Pons (tissue), 1 donor: ENCODE results near the gene RFNG.
"Not testable (repeated sequence)": the region's sequence is repeated elsewhere in the genome, so short reads cannot be mapped to it uniquely, and the experiment has no call there.

Source experiments
- DNase-seq: peaks from one replicate; pipeline ENCODE4 v3.0.0-alpha.2; 2016; ENCODE audit warnings: low spot score

The RFNG gene

DNA sequence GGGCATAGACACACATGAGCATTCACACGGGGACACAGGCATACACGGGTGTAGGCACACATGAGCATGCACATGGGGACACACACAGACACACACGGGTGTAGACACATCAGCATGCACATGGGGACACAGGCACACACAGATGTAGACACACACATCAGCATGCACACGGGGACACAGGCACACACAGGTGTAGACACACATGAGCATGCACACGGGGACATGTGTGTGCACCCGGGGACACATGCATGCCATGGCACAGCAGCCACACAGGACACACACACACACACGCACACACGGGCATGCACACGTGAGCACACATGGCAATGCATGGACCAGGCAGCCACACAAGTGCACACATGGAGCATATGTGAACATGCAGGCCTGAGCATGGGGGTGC is 9.0 kb downstream of the RFNG start:
- DNase-seq = no peak

DNA sequence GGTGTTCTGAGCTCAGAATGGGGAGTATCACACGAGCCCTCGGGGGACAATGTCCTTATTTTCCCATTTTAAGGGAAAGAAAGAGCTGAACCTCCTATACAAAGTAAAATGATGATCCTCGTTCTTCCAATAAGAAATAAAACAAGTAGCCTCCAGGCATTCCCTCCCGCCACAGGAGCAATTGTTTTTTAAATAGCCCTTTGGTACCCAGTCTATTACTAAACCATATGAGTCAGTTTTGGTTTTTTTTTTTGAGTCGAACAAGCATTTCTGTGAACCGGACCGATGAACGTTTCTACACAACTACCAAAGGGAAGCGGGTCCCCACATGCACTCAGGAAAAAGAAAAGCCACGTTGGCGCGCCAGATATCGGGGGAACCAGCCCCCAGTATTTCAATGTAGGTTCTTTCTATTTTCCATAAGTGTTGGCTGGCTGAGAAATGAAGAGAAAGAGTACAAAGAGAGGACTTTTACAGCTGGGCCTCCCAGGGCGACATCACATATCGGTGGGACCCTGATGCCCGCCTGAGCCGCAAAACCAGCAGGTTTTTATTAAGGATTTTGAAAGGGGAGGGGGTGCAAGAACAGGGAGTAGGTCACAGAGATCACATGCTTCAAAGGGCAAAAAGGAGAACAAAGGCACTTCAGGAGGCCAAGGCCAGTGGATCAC is 10.3 kb downstream of the RFNG start:
- DNase-seq = no peak

DNA sequence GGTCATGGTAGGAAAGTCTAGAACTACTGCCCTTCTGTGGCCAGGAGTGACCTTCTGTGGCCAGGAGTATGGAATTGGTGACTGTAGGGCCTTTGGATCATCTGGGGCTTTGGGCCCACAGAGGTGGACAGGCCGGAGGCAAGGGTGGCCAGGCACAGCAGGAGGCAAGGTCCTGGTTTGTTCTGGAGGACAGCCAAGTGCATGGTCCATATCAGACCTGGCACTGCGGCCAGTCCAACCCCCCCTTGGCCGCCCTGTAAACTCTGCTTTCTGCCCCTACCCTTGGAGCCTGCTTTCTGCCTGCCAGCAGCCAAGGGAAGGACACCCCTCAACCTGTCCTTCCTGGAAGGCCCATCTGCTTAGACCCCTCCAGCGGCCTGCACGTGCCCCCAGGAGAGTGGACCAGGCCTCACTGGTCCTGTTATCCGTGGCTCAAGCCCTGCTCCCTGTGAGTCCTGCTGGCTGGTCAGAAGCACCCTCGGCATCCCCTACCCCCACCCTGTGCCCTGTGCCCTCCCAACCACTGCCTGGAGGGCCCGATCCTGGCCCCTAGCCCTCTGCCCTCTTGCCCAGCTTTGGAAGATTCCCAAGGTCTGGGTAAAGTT is 11.8 kb downstream of the RFNG start:
- no peak for DNase-seq

DNA sequence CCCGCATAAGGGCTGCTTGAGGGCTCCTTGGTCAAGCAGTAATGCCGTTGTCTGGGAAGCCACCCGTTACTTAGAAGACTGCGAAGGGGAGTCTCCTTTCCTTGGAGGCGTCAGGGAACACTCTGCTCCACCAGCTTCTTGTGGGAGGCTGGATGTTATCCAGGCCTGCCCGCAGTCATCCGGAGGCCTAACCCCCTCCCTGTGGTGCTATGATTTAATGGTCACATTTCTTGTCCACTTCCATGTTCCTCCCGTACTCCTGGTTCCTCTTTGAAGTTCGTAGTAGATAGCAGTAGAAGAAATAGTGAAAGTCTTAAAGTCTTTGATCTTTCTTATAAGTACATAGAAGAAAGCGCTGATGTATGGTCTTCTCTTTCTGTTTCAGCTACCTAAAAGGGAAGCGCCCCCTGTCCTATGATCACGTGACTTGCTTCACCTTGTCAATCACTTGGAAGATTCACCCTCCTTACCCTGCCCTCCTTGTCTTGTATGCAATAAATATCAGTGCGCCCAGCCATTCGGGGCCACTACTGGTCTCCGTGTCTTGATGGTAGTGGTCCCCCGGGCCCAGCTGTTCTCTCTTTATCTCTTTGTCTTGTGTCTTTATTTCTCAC is 12.7 kb downstream of the RFNG start:
- not testable (repeated sequence) for DNase-seq

DNA sequence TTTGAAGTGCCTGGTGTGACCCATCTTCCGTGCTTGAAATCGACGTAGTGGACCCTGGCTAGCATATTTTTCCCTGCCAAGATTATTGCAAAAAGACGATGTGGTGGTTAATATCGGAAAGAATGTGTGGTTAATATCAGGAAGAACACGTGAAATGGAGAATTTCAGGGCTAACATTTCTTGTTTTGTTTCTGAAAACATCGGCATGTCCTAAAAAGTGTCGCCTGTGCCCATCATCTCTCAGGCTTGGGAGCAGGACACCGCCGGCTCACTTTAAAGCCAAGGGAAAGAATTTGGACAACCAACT is 13.8 kb downstream of the RFNG start:
- no peak for DNase-seq

DNA sequence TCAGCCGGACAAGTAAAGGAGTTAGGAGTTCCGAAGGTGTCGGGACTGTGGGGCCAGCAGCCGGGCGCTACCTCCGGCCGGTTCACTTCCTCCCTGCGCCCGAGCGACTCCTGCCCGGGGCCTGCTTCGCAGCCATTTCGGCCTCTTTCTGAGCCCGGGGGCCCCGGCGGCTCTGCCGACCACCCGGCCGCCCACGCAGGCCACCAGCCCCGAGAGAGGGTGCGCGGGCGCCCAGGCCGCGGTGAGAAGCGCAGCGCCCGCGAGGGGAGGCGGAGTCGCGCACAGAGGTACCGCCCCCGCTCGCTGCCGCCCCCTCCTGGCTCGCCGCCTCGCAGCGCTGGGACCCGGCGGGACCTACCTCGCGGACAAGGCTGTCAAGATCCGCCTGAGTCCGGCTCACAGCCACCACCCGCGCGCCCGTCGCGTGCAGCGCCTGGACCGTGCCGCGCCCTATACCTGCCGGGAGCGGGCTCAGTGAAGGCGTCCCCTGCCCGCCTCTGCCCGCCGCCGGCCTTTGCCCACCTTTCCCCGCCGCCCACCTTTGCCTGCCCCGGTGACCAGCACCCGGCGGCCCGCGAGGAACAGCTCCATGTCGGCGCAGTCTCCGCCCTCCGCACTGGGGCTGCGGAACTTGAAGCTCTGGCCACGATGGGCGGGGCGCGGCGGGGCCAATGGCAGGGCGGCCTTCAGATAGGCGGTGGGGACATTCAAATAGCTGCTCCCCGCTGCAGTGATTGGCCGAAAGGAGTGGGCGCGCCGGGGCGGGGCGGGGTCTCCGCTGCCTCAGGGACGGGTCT is 14.3 kb downstream of the RFNG start, which contains the start of gene DCXR:
DCXR (minus strand) TSS at position 606 of the 797 bp plus-strand sequence; CDS start at position 591, 15 bp downstream.
- DNase-seq = peak; percentile 94

DNA sequence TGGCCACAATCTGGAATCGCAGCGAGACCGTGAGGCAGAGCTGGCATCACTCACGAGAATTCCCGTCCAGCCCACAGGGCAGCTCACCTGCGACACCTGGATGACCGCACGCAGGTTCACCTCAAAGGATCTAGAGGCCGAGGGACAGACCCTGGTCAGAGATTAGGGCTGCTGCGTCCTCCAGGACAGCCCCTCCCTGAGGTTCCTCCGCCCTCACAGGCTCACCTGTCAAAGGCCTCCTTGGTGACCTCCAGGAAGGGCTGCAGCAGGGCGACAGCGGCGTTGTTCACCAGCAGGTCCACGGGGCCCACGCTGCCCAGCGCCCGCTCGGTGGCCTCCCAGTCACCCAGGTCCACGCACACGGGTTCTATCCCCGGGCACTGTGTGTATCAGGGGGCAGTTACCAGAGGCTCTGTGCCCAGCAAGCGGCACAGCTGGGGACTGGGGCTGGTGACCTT is 14.9 kb downstream of the RFNG start:
- no peak for DNase-seq

DNA sequence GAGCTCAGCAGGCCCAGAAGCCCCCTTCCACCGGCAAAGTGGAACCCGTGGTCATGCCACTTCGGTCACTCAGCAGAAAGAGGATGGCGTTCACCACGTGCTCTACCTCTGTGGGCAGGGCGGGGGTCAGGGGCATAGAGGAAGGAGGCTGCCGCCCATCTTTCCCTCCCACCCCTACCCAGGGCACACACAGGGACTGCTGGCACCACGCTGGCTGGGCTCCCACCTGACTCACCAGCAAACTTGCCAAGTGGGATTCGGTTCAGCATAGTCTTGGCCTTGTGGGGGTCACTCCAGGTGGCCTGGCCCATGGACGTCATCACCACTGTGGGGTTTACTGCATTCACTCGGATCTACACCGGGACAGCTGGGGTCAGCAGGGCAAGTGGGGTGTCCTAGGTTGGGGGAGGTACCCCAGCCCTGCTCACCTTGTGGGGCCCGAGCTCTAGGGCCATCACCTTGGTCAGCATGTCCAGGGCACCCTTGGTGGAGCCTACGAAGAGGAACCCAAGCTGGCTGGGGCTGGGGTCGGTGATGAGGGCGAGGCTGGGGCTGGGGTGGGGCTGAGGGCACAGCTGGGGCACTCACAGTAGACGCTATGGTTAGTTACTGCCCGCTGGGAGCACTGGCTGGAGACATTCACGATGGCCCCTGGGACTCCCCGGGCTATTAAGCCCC is 15.5 kb downstream of the RFNG start:
- DNase-seq = no peak

DNA sequence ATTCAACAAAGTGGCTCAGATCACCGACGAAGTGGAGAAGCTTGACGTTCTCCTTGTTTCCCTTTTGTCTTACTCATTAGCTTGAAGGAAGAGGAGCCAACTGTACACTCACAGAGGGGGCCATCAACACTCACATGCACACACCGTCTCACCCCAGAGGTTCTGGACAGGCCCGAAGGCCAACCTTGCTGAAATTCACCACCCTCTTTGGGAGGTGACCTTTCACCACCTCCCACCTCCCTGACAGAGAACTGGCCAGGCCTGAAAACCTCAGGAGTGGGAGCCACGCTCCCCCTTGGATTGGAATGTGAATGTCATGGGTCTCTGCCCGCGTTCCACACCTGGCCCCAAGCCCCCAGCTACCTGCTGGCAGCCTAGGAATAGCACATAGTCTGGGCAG is 16.1 kb downstream of the RFNG start:
- DNase-seq = no peak

DNA sequence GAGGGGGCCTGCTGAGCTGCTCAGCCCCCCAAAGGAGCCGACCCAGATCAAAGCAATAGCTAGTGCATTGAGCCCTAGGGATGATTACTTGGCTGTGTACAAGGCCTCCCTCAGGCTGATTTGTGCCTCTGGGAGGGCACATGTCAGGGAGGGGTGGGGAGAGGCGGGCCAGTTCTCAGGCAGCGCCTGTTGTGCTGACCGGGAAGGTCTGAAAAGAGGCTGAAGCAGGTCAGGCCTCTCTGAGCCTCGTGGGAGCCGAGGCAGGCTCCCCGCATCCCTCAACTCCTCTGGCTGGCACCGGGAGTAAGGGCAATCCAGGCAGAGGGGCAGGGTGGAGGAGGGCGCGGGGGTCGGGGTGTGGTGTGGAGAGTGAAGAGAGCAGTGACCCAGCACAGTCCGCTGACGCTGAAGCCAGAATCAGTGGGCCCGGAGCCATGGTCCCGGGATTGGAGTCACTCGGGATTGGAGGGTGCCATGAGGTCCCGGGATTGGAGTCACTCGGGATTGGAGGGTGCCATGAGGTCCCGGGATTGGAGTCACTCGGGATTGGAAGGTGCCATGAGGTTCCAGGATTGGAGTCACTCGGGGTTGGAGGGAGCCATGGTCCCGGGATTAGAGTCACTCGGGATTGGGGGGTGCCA is 17.1 kb downstream of the RFNG start:
- no peak for DNase-seq

DNA sequence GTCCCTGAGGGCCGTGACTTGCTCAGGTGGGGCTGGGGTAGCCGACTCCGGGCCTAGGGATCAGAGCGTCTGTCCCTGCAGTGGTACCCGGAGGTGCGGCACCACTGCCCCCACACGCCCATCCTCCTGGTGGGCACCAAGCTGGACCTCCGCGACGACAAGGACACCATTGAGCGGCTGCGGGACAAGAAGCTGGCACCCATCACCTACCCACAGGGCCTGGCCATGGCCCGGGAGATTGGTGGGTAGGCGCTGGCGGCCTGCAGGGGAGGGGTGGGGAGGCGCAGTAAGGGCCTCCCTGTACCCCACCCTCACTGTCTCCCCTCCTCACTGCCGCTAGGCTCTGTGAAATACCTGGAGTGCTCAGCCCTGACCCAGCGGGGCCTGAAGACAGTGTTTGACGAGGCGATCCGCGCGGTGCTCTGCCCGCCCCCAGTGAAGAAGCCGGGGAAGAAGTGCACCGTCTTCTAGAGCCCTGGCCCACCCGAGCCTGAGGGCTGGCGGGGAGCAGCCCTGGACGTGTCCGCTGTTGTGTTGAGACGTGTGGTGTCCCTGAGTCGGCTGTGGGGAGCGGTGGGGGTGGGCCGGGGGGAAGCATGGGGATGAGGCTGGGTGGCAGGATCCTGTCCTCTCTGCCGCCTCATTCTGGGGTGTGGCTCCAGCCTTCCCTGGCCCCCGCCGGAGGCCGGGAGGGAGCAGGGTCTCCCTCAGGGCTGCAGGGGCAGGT is 18.1 kb downstream of the RFNG start:
- no peak for DNase-seq

DNA sequence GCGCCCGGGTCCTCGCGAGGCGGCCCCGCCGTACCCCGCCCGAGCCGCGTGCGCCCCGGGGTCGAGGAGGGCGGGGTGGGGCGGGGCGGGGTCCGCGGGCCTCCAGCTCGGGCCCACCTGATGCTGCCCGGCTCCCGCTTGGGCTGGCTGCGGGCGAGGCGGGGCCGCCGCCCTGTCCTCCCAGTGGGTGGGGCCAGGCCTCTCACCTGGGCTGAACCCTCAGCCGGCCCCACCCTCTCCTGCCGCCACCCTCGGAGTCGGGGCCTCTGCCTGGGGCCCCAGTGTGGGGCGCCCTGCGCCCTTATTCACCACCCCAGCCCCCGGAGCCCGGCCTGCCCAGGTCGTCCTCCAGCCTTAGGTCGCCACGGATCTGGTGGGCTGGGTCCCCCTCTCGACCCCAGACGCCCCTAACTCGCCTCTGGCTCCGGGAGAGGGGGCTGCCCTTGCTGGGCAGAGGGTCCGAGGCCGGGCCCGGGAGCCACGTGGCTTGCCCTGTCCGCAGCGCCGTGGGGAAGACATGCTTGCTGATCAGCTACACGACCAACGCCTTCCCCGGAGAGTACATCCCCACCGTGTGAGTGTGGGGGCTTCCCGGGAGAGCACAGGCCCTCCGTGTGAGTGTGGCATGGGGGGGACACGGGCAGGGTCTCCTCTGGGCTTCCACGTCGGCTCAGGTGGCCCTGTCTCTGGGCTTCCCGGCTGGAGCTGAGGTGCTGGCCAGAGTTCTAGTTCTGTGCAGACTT is 19.6 kb downstream of the RFNG start:
- no peak for DNase-seq

DNA sequence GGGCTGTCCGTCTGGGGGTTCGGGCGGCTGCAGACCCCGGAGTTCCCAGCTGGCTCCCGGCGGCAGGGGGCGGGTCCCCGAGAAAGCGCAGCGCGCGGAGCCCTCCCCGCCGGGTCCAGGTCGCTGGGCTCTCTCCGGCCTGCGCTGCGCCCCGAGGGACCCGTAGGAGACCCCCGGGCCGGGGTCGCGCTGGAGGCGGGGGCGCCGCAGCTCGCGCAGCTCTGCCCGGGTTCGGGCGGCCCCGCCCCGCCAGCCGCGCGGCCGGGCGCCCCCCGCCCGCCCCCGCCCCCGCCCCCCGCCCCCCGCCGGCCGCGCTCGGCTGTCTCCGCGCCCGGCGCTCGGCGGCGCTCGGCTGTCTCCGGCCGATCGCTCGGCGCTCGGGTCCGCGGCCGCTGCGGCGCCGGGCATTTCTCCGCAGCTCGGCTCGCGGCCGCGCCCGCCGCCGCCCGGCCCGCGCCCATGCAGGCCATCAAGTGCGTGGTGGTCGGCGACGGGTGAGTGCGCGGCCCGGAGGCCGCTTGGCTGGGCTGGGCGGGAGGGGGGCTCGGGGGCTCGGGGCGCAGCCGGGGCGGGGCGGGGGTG is 20.2 kb downstream of the RFNG start, which contains the start of gene RAC3:
RAC3 (plus strand) TSS at position 376 of the 582 bp plus-strand sequence; CDS start at position 460, 84 bp downstream.
- DNase-seq = no peak

DNA sequence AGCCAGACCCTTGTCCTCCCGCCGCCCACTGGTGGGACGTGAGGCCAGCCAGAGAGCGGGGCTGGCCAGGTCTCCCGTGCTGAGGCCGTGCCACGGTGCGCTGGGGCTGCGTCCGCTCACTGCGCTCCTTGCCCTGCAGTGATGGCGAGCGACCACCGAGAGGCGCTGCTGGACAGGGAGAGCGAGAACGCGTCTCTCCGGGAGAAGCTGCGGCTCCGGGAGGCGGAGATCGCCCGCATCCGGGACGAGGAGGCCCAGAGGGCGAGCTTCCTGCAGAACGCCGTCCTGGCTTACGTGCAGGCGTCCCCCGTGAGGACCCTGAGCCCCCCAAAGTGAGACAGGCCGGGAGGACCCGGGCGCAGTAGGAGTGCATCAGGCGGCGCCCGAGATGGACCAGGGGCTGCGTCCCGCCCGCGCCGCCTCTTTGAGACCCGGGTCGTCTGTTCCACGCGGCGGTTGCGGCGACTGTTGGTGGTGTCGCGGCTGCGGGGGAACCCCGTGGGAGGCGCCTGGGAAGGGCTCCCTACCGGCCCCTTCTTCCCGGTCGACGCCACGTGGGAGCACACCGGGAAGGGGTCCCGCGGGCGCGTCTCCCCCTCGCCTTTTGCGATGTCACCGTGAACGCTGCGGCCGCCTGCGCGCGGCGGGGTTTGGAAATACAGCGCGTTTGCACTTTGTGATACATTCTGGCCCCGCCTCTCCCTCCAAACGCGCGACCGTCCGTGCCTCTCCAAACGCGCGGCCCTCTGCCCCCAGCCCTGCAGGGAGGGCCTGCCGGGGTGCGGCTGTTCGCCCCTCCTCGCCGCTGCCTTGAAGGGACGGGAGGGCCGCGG is 20.9 kb downstream of the RFNG start:
- DNase-seq = peak; percentile 56

DNA sequence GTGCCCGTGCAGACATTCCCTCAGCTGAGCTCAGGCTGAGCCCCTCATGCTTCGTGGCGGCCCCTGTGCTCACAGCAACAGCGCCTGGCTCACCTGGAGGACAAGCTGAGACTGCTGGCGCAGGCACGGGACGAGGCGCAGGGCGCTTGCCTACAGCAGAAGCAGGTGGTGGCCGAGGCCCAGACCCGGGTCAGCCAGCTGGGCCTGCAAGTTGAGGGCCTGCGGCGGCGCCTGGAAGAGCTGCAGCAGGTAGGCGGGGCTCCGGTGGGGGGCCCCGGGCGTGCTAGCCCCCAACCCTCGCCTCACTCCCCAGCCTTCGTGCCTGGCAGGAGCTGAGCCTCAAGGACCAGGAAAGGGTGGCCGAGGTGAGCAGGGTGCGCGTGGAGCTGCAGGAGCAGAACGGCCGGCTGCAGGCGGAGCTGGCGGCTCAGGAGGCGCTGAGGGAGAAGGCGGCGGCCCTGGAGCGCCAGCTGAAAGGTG is 21.6 kb downstream of the RFNG start:
- DNase-seq = no peak

DNA sequence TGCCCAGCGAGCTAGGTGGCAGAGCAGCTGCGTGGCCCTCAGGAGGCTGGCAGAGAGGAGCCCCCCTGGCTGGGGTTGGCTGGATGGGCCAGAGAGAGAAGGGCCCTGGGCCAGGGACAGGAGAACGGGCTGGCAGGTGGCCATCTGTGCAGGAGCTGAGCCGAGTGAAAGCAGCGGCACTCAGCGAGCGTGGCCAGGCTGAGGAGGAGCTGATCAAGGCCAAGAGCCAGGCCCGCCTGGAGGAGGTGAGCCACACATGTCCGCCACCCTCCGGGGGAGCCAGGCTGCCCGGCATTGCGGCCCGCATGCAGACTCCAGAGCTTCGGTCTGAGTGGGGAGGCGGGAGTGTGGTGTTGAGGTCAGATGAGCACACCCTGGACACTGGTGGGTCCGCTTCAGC is 22.2 kb downstream of the RFNG start:
- DNase-seq = no peak

DNA sequence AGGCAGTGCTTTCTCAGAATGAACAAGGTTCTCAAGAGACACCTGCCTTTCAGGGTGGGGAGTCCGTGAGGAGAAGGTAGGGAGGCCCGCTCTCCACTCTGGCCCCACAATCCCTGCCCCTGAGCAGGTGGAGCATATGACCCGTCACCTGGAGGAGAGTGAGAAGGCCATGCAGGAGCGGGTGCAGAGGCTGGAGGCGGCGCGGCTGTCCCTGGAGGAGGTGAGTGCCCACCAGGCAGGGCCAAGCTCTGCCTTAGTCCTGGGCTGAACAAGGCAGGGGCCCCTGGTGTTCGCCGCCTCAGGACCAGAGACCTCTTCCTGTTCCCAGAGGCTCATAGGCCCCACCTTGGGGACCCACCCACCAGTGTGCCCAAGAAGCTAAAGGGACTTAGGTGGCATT is 22.6 kb downstream of the RFNG start:
- DNase-seq = no peak

DNA sequence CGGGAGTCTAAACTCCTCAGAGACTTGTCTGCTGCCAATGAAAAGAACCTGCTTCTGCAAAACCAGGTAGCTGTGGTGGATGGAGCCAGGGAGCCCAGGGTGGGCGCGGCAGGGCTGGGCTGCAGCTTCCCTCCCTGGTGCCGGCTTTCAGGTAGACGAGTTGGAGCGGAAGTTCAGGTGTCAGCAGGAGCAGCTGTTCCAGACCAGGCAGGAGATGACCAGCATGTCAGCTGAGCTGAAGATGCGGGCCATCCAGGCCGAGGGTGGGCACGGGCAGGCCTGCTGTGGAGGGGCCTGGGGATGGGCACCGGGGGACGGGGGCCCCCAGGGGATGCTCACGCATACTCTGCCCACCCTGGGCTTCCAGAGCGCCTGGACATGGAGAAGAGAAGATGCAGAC is 23.4 kb downstream of the RFNG start:
- no peak for DNase-seq
